Islet of Langerhans (tissue), 1 donor: Measurements from ENCODE around the gene PCGF2.
"Not testable (repeated sequence)": the region's sequence is repeated elsewhere in the genome, so short reads cannot be mapped to it uniquely, and the experiment has no call there.

ENCODE experiments used
- FAIRE-seq: peaks from one replicate; lab custom pipeline; 2011; peaks lifted over from hg19 to GRCh38; lab: Jason Lieb, UNC

PCGF2 gene

DNA sequence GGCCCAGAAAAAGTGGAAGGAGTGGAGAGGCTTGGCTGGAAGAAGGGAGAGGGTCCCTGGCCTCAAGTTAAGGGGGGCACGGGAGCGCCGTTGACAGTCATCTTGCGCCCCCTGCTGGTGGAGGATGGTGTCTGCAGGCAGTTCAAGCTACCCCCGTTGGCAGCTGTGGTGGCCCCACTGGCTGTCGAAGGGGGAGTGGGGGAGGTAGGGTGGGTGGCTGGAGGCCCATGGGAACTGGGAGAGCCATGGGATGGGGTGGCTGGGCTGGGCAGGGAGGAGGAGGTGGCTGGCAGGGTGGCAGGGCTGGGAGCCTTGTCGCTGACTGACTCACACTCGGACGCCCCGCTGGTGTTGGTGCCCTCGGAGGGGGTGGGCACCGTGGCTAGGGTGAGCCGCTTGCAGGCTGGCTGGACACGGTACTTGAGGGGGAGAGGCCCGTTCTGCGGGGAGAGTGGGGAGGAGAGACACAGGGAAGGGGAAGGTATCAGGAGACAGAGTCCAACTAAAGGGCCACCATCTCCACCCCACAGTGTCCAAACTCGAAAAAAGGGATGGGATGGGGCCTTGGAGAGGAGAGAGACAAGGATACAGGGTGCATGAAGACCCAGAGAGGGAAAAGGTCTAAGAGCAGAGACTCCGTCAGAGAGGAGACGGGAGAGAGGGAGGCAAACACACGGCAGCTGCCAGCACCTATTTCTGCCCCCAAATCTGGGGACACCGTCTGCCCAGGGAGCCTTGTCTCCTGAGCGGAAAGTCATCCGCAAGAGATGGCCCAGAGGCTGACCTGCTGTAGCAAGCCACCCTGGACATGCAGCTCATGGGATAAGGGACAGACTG is 12.8 kb downstream of the PCGF2 start:
- FAIRE-seq = no peak

- no peak for FAIRE-seq
Measured at GRCh38 chr17:38733982-38734973, 13.9 kb downstream of the PCGF2 start.

DNA sequence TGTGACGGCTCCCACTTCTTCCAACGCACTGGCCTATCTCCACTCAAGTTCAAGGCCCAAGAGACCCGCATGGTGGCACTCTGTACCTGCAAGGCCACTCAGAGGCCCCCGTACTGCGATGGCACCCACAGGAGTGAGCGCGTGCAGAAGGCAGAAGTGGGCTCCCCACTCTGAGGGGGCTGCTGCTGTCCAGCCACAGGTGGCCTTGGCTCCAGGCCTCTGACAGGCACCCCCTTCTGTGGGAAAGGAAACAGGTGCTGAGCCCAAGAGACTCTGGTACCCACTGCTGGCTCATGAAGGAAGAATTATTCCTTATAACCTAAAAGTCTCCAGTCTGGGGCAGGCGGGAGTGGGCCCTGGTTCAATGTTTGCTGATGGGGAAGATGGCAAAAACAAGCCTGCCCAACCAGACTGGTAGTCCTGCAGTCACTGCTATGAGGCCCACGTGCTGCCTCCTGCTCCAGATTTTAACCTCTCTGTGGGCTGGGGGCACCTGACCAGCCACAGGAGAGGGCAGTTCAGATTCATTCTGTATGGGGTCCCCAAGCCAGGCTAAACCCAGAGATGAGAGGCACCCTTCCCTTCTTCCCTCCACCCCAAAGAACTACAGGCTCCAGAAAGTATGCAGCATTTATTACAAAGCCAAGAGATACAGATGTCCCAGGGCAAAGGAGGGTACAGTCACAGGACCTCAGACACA is 14.7 kb downstream of the PCGF2 start:
- no peak for FAIRE-seq

GRCh38 chr17:38732376-38733281 is 15.5 kb downstream of the PCGF2 start:
- FAIRE-seq = no peak

DNA sequence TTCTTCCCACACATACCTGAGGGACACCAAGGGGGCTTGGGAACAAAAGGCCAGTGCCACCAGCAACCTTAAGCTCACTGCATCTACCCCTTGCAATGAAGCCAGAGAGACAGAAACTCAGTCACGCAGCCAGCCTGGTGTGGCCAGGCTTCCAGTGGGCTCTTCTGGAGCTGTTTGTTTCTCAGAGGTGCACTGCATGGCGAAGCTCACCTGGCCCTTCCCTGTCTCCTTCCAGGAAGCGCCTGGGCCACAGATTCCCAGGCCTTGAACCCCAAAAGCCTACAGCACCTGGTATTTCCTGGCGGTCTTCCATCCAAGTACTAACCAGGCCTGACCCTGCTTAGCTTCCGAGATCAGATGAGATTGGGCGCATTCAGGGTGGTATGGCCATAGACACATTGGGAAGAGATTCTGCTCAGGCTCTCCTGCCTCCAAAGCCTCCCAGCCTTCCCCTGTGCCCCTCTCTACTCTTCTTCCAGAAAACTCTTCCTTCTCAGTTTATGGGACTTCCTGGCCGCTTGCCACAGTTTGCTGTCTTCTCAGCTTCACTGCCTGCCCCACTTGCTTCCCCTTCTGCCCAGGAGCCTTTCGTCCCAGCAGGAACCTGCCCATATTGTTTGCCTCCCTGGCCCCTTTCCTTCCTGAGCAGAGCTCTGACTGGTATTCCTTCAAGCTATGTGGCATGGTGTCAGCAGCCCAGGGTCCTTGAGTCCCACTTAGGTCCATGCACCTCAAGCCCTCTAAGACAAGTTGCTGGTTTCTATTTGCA is 16.4 kb downstream of the PCGF2 start:
- FAIRE-seq = no peak

GRCh38 chr17:38730526-38731379 is 17.4 kb downstream of the PCGF2 start:
- FAIRE-seq = no peak

GRCh38 chr17:38729886-38730525 is 18.1 kb downstream of the PCGF2 start, which contains the start of gene CISD3:
Gene CISD3, plus strand, starts transcription at chr17:38730341. Its CDS starts 18 bp downstream, at chr17:38730359.
- no peak for FAIRE-seq

DNA sequence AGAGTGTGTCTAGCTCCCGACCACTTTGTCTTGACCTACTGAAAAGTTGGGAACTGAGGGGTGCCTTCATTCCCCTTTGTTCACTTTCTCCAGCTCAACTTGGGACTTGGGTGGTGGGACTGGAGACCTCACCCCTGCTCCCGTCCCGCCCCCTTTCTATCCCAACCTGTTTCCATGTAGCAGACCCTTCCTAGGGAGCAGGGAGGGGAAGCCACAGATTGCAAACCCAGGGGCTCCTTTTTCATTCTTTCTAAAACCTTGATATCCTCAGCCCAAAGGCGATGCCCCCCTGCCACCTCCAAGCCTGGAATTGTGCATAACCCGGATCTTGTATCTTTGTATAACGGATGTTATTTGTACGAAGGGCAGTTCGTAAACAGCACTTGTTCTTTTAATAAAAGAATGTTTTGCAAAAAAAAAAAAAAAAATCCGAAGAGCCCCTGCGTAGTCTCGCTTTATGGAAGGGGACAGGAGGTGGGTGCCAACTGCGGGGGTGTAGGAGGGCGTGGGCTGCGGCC is 18.7 kb downstream of the PCGF2 start:
- no peak for FAIRE-seq

GRCh38 chr17:38728290-38728831 is 19.8 kb downstream of the PCGF2 start:
- FAIRE-seq = no peak

- FAIRE-seq = no peak
Measured at GRCh38 chr17:38727736-38728135, 20.4 kb downstream of the PCGF2 start.

DNA sequence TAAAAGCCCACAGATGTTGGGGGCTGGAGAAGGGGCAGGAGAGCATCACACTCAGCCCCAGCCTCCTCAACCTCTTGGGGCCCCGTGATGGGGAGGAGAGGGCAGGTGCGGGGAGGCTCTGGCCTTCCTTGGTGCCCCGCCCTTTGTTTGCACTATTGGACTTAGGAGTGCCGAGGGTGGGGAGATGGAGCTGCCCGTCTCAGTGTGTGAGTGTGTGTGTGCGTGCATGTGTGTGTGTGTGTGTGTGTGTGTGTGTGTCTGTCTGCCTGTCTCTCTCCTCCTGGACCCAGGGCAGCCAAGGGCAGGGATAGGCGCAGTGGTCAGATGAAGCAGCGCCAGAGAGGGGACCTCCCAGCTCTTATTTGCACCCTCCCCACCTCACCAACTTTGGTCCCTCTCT is 22.0 kb downstream of the PCGF2 start:
- FAIRE-seq = not testable (repeated sequence)

DNA sequence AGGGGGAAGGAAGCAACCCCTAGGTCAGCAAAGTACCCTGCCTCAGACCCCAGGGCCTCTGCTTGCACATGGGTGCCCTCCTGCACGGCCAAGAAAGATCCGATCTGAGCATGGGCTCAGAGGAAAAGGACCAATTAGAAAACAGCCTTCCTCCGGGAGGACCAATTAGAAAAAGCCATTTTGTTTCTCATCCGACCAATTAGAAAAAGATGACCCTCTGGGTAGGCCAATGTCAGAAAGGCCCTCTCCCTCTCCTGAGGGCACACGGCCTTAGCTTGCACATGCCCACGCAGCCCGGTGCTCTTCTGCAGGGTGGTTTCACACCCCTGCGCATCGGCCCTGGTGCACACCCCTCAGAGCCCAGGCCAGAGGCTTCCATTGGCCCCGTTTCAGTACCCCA is 23.1 kb downstream of the PCGF2 start:
- no peak for FAIRE-seq

- FAIRE-seq = no peak
Measured at GRCh38 chr17:38724337-38724988, 23.7 kb downstream of the PCGF2 start.

DNA sequence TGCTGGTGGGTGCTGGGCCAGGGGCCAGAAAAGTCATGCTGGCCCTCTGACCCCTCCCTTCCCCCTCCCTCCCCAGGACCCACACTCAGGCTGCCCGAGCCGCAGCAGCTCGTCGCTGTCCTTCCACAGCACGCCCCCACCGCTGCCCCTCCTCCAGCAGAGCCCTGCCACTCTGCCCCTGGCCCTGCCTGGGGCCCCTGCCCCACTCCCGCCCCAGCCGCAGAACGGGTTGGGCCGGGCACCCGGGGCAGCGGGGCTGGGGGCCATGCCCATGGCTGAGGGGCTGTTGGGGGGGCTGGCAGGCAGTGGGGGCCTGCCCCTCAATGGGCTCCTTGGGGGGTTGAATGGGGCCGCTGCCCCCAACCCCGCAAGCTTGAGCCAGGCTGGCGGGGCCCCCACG is 26.3 kb downstream of the PCGF2 start:
- FAIRE-seq = no peak

- no peak for FAIRE-seq
Measured at GRCh38 chr17:38720941-38721340, 27.2 kb downstream of the PCGF2 start.

DNA sequence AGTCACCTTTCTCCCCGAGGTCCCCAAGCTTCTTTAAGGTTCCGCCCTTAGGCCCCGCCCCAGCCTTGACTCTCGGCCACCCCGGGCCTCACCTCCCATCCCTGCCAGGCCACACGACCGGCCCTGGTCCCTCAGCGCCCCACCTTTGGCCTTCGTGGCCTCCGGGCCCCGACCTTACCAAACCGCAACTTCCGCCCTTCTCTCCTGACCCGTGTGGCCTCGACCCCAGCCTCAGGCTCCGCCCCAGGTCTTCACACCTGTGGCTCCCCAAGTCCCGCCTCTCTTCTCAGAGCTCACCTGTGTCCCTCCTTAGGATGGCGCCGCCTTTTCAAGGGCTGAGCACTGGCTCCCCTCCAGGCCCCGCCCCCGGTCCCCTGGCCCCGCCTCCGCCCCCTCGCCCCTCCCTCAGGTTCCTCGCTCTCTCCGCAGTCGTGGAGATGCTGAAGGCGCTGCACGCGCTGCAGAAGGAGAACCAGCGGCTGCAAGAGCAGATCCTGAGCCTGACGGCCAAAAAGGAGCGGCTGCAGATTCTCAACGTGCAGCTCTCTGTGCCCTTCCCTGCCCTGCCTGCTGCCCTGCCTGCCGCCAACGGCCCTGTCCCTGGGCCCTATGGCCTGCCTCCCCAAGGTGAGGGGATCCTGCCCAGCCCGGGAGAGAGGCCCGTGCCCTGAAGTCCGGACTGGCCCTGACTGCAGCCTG is 28.0 kb downstream of the PCGF2 start:
- FAIRE-seq = no peak

GRCh38 chr17:38719289-38719942 is 28.7 kb downstream of the PCGF2 start:
- FAIRE-seq = no peak
